ENCODE measurements around the gene PTPRU. TPM values are rescaled to one million over a fixed set of nuclear protein-coding genes. Genes with fewer than 3 reads are reported as not detected.

PTPRU gene
- total RNA-seq, 4 donors from 2014 or later: 11.4 to 59.4 (median 35.3) TPM

- DNase-seq: no peak
- in situ Hi-C loops (cut with MboI; ENCODE audit: low sequenced_read_pairs in 4 of 4): loop anchor here (25.0 kb wide), 4 partner anchors 846 to 1446 kb away; no protein-coding TSS in a partner anchor
- Histone ChIP-seq H3K4me3 (no peak overlapping the region), H3K4me1 (peaks cover 6 to 7% of the 10 kb centered on the region in 2 donors), H3K27me3 (no peaks in the 10 kb centered on the region), H3K27ac (no peak overlapping the region), H3K36me3 (no peaks in the 10 kb centered on the region), H3K9me3 (no peaks in the 10 kb centered on the region)
- ATAC-seq: no peak
- intact Hi-C loops (cut with DNase I; ENCODE audit: low total_unique reads): no loop called here
- TF ChIP-seq CTCF (IDR thresholded peaks at IDR 0.05 in 4 of 5, conservative IDR thresholded peaks at IDR 0.05 in 1 of 5): no peak
- TF ChIP-seq POLR2A (IDR thresholded peaks at IDR 0.05): no peak
Observed at GRCh38 chr1:29240986-29241385, 4.7 kb downstream of the PTPRU start.

GRCh38 chr1:29243023-29243870 is 6.9 kb downstream of the PTPRU start:
- no peak for ATAC-seq
- H3K27ac ChIP-seq: no peak overlapping the region
- no peaks in the 10 kb centered on the region for H3K27me3 ChIP-seq
- peaks cover 0 to 7% of the 10 kb centered on the region in 2 donors for H3K4me1 ChIP-seq
- no peaks in the 10 kb centered on the region for H3K9me3 ChIP-seq
- H3K4me3 ChIP-seq: no peak overlapping the region
- no peak for DNase-seq
- in situ Hi-C loops (cut with MboI; ENCODE audit: low sequenced_read_pairs in 4 of 4) (loop anchor here (25.0 kb wide), 4 partner anchors 844 to 1444 kb away; no protein-coding TSS in a partner anchor), intact Hi-C loops (cut with DNase I; ENCODE audit: low total_unique reads) (no loop called here)
- H3K36me3 ChIP-seq: no peaks in the 10 kb centered on the region
- TF ChIP-seq POLR2A (IDR thresholded peaks at IDR 0.05) (no peak), CTCF (IDR thresholded peaks at IDR 0.05 in 4 of 5, conservative IDR thresholded peaks at IDR 0.05 in 1 of 5) (no peak)

DNA sequence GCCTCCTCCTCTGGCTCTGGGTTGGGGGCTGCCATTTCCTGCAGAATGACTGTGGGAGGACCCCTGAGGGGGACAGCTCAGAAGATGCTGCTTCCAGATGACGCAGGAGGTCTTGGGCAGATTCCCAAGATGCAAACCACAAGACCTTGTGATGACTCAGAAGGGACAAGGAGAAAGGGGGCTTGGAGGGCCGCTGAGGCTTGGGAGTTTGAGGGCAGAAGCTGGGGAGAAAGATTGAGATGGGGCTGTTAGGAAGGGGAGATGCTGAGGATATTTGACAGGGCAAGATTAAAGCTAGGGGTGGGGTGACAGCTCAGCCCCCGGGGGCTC is 7.5 kb downstream of the PTPRU start:
- Histone ChIP-seq H3K27ac (no peak overlapping the region), H3K36me3 (no peaks in the 10 kb centered on the region), H3K4me1 (peaks cover 0 to 2% of the 10 kb centered on the region in 2 donors), H3K4me3 (no peak overlapping the region), H3K9me3 (no peaks in the 10 kb centered on the region), H3K27me3 (no peaks in the 10 kb centered on the region)
- TF ChIP-seq POLR2A (IDR thresholded peaks at IDR 0.05) (no peak), CTCF (IDR thresholded peaks at IDR 0.05 in 4 of 5, conservative IDR thresholded peaks at IDR 0.05 in 1 of 5) (no peak)
- in situ Hi-C loops (cut with MboI; ENCODE audit: low sequenced_read_pairs in 4 of 4): loop anchor here (25.0 kb wide), 4 partner anchors 843 to 1443 kb away; no protein-coding TSS in a partner anchor
- intact Hi-C loops (cut with DNase I; ENCODE audit: low total_unique reads): no loop called here
- DNase-seq (no peak), ATAC-seq (no peak)

- no peak overlapping the region for H3K4me3 ChIP-seq
- no peak for ATAC-seq
- H3K27ac ChIP-seq: no peak overlapping the region
- TF ChIP-seq CTCF (IDR thresholded peaks at IDR 0.05 in 4 of 5, conservative IDR thresholded peaks at IDR 0.05 in 1 of 5): no peak
- no peak for TF ChIP-seq POLR2A (IDR thresholded peaks at IDR 0.05)
- no peaks in the 10 kb centered on the region for H3K36me3 ChIP-seq
- H3K27me3 ChIP-seq: no peaks in the 10 kb centered on the region
- intact Hi-C loops (cut with DNase I; ENCODE audit: low total_unique reads): no loop called here
- no peaks in the 10 kb centered on the region for H3K4me1 ChIP-seq
- H3K9me3 ChIP-seq: no peaks in the 10 kb centered on the region
- no peak for DNase-seq
- in situ Hi-C loops (cut with MboI; ENCODE audit: low sequenced_read_pairs in 4 of 4): loop anchor here (25.0 kb wide), 4 partner anchors 842 to 1442 kb away; no protein-coding TSS in a partner anchor
Observed at GRCh38 chr1:29245261-29245660, 8.9 kb downstream of the PTPRU start.

All from gastrocnemius medialis (tissue), 4 donors.